Activated CD4-positive, alpha-beta memory T cell treated with anti-CD3 and anti-CD28 coated beads for 36 hours (primary cell): ENCODE measurements around the gene DCK. TPM values are rescaled to one million over a fixed set of nuclear protein-coding genes. Genes with fewer than 3 reads are reported as not detected.

Source experiments
- CTCF ChIA-PET: fragments of 350-600 bp; sonication (Branson Sonifier 250); formaldehyde crosslinking; loops from one replicate; lab custom pipeline; 2021; ENCODE audit warnings: antibody characterized with exemption, inconsistent platforms; lab: Charles Lee
- POLR2A ChIA-PET: fragments of 350-600 bp; sonication (Branson Sonifier 250); formaldehyde crosslinking; loops from one replicate; lab custom pipeline; 2021; ENCODE audit warnings: antibody characterized with exemption; lab: Charles Lee
- DNase-seq: peaks from one replicate; pipeline ENCODE4 v3.0.0-alpha.2; 2020
- H3K27ac Mint-ChIP-seq: one replicate; pipeline ENCODE4 v1.8.0; 2021; ENCODE audit warnings: mixed read lengths
- H3K27me3 Mint-ChIP-seq: one replicate; pipeline ENCODE4 v1.8.0; 2021; ENCODE audit warnings: mixed read lengths
- H3K36me3 Mint-ChIP-seq: one replicate; pipeline ENCODE4 v1.8.0; 2021; ENCODE audit warnings: mixed read lengths
- H3K4me1 Mint-ChIP-seq: one replicate; pipeline ENCODE4 v1.8.0; 2021; ENCODE audit warnings: low read depth, mixed read lengths
- H3K4me3 Mint-ChIP-seq: one replicate; pipeline ENCODE4 v1.8.0; 2021; ENCODE audit warnings: mild to moderate bottlenecking, mixed read lengths
- H3K9me3 Mint-ChIP-seq: one replicate; pipeline ENCODE4 v1.8.0; 2021; ENCODE audit warnings: mixed read lengths
- intact Hi-C: fragments of 100-400 bp; cut with micrococcal nuclease; formaldehyde crosslinking; loops from one replicate; pipeline ENCODE4 v1.15.1; 2023
- total RNA-seq, 2 experiments: library from RNA; stranded (reverse); gene quantifications; one replicate each; pipeline ENCODE4 v1.2.3, GENCODE V29; 2021

DCK gene
- total RNA-seq, 2 experiments from 2014 or later, result 37.0 to 37.2 TPM

- ChIA-PET POLR2A (no interaction called here), CTCF (no interaction called here)
- intact Hi-C loops, result no loop called here
- Mint-ChIP-seq H3K36me3 (no peaks in the 10 kb centered on the region), H3K4me1 (no peaks in the 10 kb centered on the region), H3K27me3 (no peaks in the 10 kb centered on the region), H3K27ac (no peak overlapping the region), H3K9me3 (no peaks in the 10 kb centered on the region), H3K4me3 (no peak overlapping the region)
- DNase-seq, result no peak
Measured at GRCh38 chr4:71065991-71066510, 72.6 kb downstream of the DCK start.

GRCh38 chr4:71066737-71067716 lies 73.6 kb downstream of the DCK start:
- H3K27ac Mint-ChIP-seq, result no peak overlapping the region
- POLR2A ChIA-PET, result interaction anchor here (0.6 kb wide), 1 partner anchor 19 kb away, joined by 4 read pairs; no protein-coding TSS in a partner anchor
- H3K4me1 Mint-ChIP-seq, result no peaks in the 10 kb centered on the region
- H3K27me3 Mint-ChIP-seq, result no peaks in the 10 kb centered on the region
- H3K4me3 Mint-ChIP-seq, result no peak overlapping the region
- no peak for DNase-seq
- H3K9me3 Mint-ChIP-seq, result no peaks in the 10 kb centered on the region
- CTCF ChIA-PET, result no interaction called here
- intact Hi-C loops, result no loop called here
- H3K36me3 Mint-ChIP-seq, result no peaks in the 10 kb centered on the region

GRCh38 chr4:71069063-71069462 lies 75.6 kb downstream of the DCK start:
- Mint-ChIP-seq H3K4me3 (no peak overlapping the region), H3K4me1 (no peaks in the 10 kb centered on the region), H3K9me3 (no peaks in the 10 kb centered on the region), H3K27ac (no peak overlapping the region), H3K36me3 (no peaks in the 10 kb centered on the region), H3K27me3 (no peaks in the 10 kb centered on the region)
- POLR2A ChIA-PET, result no interaction called here
- intact Hi-C loops, result no loop called here
- no peak for DNase-seq
- CTCF ChIA-PET, result no interaction called here

- no peaks in the 10 kb centered on the region for H3K36me3 Mint-ChIP-seq
- H3K27me3 Mint-ChIP-seq, result peaks cover 5% of the 10 kb centered on the region
- no peak overlapping the region for H3K27ac Mint-ChIP-seq
- no peaks in the 10 kb centered on the region for H3K4me1 Mint-ChIP-seq
- no peaks in the 10 kb centered on the region for H3K9me3 Mint-ChIP-seq
- ChIA-PET CTCF (no interaction called here), POLR2A (no interaction called here)
- intact Hi-C loops, result no loop called here
- no peak overlapping the region for H3K4me3 Mint-ChIP-seq
- DNase-seq, result no peak
Measured at GRCh38 chr4:71070015-71070414, 76.6 kb downstream of the DCK start.

GRCh38 chr4:71074452-71075299 lies 81.2 kb downstream of the DCK start:
- Mint-ChIP-seq H3K36me3 (no peaks in the 10 kb centered on the region), H3K27me3 (peaks cover 7% of the 10 kb centered on the region), H3K4me3 (no peak overlapping the region), H3K4me1 (no peaks in the 10 kb centered on the region), H3K27ac (no peak overlapping the region), H3K9me3 (no peaks in the 10 kb centered on the region)
- DNase-seq, result no peak
- intact Hi-C loops, result no loop called here
- CTCF ChIA-PET, result no interaction called here
- POLR2A ChIA-PET, result no interaction called here

Other genes with a start within 250 kb of the DCK start
- 10 to 100 TPM; 97.8 to 97.9 TPM for gene GRSF1, start 153.8 kb upstream of the DCK start, total RNA-seq
- gene MOB1B, start 91.3 kb upstream of the DCK start, total RNA-seq, result 10 to 100 TPM; 18.6 to 19.9 TPM